Globus pallidus (tissue), 1 donor: ENCODE measurements around the gene SLC12A7.

Experiments
- DNase-seq: peaks from one replicate; pipeline ENCODE4 v3.0.0-alpha.2; 2015; ENCODE audit warnings: low spot score

Gene SLC12A7

DNA sequence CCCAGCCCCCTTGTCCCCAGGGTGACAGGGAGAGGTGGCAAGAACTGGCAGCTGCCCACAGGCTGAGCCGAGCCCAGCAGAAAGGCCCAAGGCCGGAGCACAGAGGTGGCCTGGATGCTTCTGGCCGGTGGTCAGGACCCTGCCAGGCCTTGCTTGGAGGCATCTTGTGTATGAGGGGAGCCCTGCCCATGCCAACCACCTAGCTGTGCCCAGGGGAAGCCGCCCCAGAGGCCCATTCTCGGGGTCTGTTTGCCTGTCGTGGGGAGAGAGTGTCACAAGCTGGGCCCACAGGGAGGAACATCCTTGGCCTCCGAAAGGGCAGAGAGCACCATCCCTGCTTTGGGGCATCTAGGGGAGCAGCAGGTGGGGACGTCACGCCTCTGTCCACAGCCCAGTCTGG, 93.3 kb downstream of the SLC12A7 start:
- DNase-seq, result no peak

DNA sequence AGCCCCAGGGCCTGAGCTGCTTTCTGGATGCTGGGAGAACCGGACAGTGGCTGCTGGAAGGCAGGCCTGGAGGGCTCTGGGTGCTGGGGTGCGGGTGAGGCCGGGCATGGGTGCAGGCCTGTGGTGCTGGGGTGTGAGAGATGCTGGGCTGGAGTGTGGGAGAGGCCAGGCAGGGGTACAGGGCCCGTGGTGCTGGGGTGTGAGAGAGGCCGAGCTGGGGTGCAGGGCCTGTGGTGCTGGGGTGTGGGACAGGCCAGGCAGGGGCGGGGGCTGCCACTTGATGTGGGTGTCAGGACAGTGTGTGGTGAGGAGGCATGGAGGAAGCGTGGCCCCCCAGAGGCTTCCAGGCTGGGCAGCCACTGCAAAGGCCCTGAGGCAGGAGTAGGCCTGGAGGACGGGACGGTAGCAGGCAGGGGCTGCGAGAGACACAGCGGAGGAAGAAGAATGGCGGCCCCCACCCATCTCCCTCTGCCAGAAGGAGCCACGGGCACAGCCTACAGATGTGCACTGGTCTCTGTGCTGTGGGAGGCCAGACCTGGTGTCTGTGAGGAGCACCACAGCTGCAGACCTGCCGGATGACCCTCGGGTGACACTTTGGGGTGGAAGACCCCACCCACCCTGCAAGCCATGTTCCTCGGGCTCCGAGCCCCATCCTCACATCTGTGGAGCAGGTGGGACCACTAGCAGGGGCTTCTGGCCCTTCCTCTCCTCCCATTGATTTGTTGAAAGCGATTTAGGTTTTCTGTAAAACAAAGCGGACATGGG, 94.0 kb downstream of the SLC12A7 start:
- DNase-seq, result no peak

DNA sequence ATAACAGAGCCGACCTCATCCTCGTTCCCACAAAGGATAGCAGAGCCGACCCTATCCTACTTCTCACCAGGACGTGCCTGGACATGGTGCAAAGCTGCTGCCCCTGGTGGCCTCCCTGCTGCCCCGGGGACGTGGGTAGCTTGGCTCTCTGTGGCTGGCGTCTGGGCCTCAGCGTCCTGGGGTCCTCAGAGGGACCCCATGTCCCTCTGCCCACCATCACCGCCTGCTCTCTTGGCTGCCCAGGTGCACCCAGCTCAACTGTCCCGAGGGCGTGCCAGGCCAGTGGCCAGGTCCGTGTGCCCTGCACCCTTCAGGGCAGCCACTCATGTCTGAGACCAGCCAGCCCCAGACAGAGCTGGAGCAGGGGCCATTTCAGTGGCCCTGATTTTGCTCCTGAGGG, 94.8 kb downstream of the SLC12A7 start:
- DNase-seq, result no peak

DNA sequence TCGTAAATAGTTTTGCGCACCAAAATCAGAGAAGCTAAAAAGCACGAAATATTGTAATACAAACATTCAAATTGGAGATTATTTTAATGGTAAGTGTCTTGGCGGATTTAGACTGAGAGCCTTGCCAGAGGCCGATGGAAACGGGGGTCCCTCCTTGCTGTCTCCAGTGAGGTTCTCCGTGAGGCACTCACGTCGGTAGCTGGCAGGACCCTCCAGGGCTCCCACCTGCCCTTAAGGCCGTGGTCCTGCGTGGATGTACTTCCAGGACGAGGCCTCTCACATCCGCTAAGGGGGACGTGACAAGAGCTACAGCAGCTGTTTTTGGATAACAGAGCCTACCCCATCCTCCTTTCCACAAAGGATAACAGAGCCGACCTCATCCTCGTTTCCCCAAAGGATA, 95.4 kb downstream of the SLC12A7 start:
- no peak for DNase-seq

DNA sequence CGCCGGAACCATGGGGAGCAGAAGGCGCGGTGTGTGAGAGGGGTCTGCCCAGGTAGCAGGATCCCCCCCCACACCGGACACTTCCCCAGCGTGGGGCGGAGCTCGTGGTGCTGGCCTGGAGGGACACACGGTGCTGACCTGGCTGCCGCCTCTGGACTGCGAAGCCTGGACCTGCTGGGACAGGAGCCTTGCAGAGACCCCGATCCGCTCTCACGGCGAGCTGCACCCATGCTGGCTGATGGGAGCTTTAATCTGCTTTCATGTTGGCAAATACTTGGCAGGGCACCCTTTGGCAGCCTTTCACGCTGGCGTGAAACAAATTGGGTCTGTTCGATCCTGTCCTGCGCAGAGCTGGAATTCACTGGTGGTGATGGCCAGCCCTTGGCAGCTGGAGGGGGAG, 95.8 kb downstream of the SLC12A7 start:
- DNase-seq, result peak; percentile 51

DNA sequence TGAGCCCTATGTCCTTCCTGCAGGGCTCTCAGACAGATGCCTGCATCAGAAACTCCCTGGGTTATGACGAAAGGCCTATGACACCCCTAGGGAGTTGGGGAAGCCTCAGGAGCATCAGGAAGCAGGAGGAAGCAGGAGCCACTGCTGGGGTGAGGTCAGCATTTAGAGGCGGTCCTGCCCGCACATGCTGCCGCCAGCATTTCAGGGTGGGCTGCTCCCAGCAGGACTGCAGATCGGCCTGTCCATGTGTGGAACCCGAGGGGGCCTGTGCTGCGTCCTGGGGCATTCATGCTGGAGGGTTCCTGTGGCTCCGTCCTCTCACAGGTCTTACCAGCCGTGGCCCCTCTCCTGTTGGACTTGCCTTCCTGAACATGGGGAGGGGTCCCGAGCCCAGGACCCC, 96.4 kb downstream of the SLC12A7 start:
- DNase-seq, result no peak

DNA sequence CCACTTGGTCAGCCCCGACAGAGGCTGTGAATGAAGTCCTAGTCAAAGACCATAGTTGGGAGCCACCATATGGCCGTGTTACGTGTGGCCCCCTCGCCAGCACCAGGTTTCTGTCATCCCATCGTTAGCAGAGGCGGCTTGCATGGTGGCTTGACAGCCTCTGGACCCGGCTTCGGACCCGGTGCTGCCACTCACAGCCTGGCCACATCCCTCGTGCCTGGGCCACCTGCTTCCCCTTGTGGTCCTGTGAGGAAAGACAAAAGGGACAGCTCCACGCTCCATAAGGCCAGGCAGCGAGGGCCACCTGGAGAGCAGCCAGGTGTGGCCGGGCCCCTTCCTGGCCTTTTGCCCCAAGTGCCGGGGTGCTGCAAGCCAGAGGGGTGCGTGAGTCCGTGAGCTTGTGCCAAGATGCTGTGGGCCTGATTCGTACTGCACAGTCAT, 97.1 kb downstream of the SLC12A7 start:
- DNase-seq, result no peak

DNA sequence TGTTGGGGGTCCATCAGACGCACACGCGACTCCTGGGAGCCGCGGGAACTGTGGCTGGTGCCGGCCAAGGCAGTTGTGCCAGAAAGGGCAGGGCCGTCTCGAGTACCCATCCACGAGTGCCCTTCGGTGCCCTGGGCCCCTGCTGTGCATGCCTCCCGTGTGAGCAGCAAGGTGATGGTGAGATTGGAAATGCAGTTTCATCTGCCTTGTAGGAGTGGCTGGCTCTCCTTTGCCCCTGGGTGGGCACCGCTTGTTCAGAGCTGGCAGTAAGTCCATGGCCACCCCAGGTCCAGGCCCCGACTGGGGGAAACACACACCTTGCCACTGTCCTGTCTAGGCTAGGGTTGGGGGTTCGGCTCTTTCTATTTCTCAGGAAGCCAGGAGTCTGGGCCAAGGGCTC, 97.5 kb downstream of the SLC12A7 start:
- DNase-seq, result no peak

DNA sequence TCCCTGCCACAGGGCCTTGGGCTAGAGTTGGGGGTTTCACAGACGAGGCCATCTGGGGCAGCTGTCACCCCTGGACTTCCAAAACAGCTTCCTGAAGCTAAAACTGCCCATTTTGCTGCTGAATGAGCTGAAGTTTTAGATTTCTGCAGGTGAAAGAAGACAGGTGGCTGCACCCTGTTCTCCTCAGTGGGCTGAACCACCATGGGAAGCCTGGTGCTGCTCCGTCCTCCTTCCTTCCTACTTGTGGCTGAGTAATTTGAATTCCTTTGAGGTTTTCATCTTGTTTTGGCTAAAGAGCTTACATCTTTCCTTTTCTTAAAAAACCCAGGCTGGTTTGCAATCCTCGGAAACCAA, 97.9 kb downstream of the SLC12A7 start:
- no peak for DNase-seq

DNA sequence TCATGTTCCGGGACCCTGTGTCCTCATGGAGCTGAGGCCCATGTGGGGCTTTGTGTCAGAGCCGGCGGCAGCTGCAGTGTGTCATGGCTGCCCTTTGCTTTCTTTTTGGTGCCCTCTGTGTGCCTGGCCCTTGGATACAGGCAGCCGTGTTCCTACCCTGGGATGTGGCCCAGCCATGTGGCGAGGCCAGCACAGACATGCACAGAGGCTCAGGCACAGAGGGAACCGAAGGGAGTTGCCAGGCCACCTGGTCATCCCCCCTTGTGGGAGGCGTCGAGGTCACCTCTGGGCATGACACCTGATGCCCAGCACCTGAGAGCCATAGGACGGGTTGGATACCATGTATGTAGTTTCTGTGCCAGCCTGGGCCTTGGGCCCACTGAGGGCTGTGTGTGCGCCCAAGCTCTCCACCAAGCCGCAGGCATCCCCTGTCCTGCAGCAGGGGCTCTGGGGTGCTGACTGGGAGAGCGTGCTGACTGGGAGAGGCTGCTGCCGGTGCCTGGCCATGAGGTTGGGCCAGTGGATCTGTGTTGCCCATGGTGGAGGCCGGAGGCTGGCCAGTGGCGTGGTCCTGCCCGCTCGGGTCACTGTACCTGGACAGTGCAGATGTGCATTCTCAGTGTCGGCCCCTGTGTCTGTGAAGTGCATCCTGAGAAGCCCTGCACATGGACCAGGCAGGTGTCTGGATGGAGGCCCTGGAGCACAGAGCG, 98.5 kb downstream of the SLC12A7 start:
- DNase-seq, result no peak

DNA sequence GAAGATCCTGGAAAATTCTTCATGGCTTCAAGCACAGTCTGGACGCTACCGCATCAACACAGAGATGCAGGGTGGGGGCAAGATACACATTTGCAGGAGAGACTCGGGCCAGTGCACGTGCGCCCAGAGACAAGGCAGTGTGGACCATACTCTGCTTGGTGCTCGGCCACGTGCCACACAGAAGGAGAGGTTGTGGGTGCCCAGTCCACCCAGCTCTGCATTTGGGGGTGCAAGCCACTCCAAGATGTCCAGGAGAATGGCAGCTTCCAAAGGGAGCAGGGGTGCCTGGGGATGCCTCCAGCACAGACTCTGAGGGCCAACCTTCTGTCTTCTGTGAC, 99.0 kb downstream of the SLC12A7 start:
- DNase-seq, result no peak

DNA sequence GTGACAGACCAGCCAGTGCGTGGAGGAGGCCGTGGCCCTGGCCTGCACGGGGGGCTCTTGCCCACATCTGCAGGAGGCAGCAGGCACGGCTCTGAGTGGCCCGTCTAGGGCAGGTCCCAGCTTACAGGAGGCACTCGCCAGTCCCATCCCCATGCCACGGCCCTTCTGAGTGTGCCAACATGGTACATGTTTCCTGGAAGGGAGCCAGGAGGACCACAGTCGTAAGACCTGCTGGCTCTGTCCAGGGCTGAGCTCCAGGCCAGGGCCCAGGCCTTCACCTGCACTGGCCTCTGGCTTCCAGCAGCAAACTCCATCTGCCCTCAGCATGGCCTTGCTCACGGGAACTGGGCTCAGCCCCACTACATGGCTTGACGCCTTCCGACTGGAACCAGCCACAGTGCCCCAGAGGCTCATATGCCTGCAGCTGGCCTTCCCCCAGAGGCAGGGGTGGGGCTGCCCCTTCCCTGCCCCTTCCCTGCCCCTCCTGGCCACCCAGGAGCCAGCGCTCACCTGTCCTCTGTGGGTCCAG, 99.5 kb downstream of the SLC12A7 start:
- DNase-seq, result no peak

DNA sequence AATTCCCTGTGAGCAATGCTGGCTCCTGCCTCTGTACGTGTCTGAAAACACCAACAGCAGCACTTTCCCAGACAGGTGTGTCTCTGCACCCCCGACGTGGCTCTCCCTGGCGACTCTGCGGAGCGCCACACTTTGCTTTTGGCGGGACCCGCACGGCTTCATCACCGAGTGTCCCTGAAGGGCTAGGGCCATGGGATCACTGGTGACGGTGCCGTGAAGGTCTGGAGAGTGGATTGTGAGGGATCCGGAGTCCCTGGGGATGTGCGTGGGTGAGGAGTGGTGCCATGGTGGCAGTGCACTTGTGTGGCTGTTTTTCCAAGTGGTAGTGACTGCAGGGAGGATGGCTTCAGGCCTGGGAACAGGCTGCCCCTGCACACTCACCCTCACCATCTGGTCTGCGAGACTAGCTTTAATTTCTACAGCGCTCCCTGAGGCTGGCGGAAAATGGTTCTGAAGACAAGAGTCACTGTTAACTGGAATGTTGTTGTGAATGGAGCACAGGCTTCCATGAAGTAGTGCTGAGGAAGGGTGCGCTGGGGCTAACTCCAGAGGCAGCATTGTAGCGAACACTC, 100.0 kb downstream of the SLC12A7 start:
- DNase-seq, result no peak

DNA sequence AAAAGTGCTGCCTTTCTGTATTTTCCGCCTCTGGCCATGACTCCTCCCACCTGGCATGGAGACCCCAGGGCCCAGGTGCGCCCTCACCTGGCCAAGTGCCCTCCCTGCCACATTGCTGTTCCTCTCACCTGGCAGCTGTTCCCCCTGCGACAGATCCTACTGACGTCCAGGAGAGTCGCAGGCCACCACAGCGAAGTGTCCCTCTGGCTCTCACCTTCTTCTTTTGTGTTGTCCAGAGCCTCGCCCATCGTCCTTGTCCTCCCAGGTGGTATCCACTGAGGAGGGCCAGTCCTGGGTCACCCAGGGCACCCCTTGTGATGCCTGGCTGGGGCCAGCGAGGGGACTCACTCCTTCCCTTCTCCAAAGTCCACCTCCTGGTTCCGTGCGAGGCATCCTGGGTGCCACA, 100.6 kb downstream of the SLC12A7 start:
- DNase-seq, result no peak

DNA sequence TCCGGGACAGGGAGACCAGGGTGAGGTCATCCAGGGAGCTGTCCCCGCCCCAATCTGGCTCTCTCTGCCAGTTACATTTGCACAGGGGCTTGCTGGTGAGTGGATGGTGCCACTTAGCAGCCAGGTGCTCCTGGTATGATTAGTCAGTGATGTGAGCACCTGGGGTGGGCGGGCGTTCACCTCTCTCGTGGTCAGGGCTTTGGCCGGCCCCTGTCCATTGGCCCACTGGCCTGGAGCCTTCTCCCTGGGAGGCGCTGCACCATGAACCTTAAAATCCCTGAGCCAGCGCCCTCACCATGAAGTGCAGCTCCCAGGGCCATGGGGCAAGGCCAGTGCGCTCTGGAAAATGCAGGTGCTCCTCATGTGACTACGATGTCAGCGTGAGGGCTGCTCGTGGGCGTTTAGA, 101.2 kb downstream of the SLC12A7 start:
- no peak for DNase-seq

DNA sequence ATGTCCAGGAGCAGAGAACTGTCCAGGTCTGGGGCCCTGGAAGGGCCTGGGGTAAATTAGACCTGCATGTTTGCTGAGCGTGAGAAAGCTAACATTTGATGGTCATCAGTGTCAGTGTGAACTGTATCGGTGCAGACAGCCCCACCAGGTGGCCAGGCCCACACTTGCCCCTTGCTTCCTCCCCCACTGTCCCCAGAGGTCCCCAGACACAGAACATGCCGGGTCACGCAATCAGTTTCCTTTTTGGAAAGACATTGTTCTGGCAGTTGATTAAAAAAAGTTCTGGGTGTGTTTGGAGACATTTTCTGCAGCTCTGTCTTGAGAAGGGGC, 101.7 kb downstream of the SLC12A7 start:
- no peak for DNase-seq

DNA sequence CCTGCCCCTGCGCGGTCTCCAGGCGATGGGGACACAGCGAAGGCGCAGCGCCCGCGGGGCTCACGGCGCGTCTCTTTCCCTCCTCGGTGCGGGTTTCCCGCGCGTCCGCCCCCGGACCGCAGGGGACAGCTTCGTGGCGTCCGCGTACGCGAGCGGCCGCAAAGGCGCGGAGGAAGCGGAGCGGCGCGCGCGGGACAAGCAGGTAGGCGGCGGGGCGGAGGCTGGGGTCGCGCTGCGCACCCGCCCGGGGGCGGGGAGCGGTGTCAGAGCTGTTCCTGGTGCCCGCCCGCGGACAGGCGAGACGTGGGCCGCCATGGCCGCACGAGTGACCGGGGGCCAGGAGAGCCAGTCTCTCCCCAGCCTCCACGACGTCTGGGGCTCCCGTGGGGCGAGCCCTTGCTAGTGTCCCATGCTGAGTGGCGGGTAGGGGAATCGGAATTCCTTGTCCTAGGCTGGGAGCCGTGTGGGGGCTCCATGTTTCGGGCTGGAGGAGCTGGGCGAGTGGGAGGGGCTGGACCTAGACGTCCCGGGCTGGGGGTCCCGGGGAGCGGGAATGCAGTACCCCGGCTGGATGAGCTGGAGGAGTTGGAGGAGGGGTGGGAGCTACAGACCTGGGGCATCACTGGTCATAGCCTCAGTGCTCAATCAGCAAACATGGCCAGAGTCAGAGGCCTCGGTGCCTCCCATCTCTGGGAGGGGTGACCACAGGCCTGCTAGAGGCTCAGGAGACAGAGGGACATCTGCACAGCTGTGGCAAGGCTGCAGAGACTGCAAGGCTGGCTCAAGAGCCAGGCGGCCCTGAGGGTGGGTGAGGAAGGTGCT, 102.3 kb downstream of the SLC12A7 start:
- DNase-seq, result no peak

DNA sequence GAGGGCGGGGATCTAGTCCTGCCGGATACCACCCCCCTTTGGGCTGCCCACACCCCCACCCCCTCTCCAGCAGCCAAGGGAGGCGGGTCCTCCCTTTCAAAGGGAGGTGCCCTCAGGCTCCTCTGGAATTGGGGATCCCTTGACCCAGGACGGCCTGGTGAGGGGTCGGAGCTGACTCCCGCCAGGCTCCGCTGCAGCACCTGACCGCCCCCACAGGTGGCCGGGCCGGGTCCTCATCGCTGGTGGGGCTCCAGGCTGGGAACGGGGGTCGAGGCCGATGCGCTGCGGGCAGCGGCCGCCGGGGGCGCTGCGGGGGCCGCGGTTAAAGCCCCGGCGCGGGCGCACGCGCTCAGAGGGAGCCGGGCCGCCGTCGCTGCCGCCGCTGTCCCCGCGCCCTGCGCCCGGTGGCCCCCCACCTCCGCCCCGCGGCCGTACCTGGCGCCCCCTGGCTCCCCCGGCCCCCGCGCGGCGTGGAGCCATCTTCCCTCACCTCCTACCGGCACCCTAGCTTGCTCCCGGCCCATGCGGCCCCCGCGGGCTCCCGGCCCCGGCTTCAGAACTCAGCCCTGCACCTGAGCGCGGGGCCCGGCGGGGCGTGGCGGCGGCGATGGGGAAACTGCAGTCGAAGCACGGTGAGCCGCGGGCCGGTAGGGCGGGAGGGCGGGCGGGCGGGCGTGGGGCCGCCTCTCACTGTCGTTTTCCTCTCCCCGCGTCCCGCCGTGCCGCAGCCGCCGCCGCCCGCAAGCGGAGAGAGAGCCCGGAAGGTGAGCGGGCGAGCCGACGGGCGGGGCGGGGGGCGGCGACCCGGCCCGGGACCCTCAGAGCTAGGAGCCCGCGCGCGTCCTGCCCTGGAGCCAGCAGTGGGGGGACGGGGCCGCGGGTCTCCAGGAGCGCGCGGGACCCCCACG, 103.2 kb downstream of the SLC12A7 start, which contains the start of gene NKD2:
Gene NKD2, plus strand, starts transcription at position 352 of the 908 bp plus-strand sequence. Its CDS starts 256 bp downstream, at position 608.
- DNase-seq, result no peak

DNA sequence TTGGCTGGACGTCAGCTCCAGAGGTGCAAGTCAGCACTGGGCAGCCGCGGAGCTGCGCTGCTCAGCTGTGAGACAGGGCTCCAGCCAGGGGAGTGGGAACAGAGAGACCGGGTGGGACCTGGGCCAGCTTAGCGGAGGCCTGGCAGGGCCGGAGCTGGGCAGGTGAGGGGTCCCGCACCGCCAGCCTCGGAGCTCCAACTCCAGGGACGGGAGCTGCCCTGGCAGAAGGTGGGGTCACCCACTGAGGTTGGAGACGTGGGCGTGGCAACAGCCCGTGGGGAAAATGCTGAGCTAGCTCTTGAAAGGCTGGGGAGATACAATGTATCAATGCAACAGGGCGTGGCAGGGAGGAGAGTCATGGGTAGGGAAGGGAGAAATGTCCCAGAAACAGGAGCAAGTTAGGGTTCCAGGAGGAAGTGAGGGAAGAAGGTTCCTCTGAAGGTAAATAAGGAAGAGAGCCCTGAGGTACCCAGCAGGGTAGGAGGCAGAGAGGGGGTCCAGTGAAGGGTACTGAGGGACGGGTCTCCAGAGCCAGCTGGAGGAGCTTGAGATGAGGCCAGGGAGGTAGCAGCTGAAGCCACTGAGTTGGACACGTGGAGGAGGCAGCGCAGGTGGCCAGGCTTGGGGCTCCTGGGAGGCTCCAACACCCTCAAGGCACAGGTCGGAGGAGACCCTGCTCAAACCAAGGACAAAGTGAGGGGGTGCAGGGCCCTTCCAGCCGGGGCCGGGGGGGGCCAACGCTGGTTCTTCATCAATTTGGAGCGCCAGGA, 104.0 kb downstream of the SLC12A7 start:
- DNase-seq, result no peak

DNA sequence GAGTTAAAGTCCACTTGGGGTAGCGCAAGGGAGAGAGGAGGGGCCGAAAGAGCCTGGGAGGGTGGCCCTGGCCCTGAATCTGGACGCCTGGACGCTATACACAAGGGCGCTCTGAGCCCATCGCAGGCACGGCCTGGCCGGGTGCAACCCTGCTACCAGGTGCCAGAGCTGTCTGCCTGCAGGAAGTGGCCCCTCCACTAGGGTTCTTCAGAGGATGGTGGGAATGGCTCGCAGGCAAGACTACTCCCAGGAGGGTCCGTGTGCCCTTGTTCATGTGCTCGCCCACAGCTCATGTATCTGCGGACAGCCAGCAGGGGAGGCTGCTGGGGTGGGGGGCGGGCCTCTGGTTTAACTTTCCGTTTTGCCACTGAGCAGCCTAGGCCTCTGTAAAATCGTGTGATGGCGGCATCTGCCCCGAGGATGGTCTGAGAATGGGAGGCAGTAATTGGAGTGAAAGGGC, 104.6 kb downstream of the SLC12A7 start:
- no peak for DNase-seq
